Peyer's patch (tissue), 4 donors: ENCODE results near the gene PSEN1. TPM values are rescaled to one million over a fixed set of nuclear protein-coding genes. Genes with fewer than 3 reads are reported as not detected.
"Not testable (repeated sequence)": the region's sequence is repeated elsewhere in the genome, so short reads cannot be mapped to it uniquely, and the experiment has no call there.

Experiments used
- DNase-seq, 3 donors: peaks; one replicate each; pipeline ENCODE4 v3.0.0-alpha.2; 2017 to 2019
- H3K27ac ChIP-seq, 4 donors: fragments of 200-600 bp; sonication (generic); one replicate each; pipeline ENCODE4 v1.5.1; 2016 to 2019
- H3K27me3 ChIP-seq, 2 donors: fragments of 200-600 bp; sonication (generic); one replicate each; pipeline ENCODE4 v1.5.1; 2019
- H3K36me3 ChIP-seq, 3 donors: fragments of 200-600 bp; sonication (generic); one replicate each; pipeline ENCODE4 v1.5.1; 2016 to 2019
- H3K4me1 ChIP-seq, 4 donors: fragments of 200-600 bp; sonication (generic); one replicate each; pipeline ENCODE4 v1.5.1; 2016 to 2019
- H3K4me3 ChIP-seq, 4 donors: fragments of 200-600 bp; sonication (generic); 1 replicate in 3 of 4; 2 replicates in 1 of 4; pipeline ENCODE4 v1.5.1; 2016 to 2019; ENCODE audit warnings: mild to moderate bottlenecking in 1 of 4
- H3K9me3 ChIP-seq, 4 donors: fragments of 200-600 bp; sonication (generic); one replicate each; pipeline ENCODE4 v1.5.1; 2016 to 2019; ENCODE audit warnings: mild to moderate bottlenecking in 1 of 4
- CTCF ChIP-seq, 6 experiments: fragments of 450-650 bp in 4 of 6; fragments of 200-600 bp in 2 of 6; sonication (generic) in 1 of 6; IDR thresholded peaks; one replicate each; pipeline ENCODE4 v1.5.1; 2017 to 2019; ENCODE audit warnings: antibody characterized with exemption in 6 of 6, mild to moderate bottlenecking in 3 of 6, moderate library complexity in 1 of 6
- POLR2A ChIP-seq, 2 donors: fragments of 450-650 bp; IDR thresholded peaks; one replicate each; pipeline ENCODE4 v1.5.1; 2017; ENCODE audit warnings: antibody characterized with exemption in 2 of 2, mild to moderate bottlenecking in 2 of 2, moderate library complexity in 2 of 2
- total RNA-seq, 4 donors: library from RNA; depleted of rRNA; stranded (reverse); fragments of >200 nt; gene quantifications; one replicate each; pipeline ENCODE4 v1.1.0, GENCODE V29; 2016

Gene PSEN1
- total RNA-seq, 4 donors from 2014 or later, result 32.2 to 118 (median 100) TPM

GRCh38 chr14:73173092-73173735 is 36.9 kb downstream of the PSEN1 start:
- Histone ChIP-seq H3K36me3 (peaks cover 0 to 96% (median 3%) of the 10 kb centered on the region in 3 donors), H3K4me3 (no peak overlapping the region), H3K4me1 (no peaks in the 10 kb centered on the region), H3K9me3 (no peaks in the 10 kb centered on the region), H3K27me3 (no peaks in the 10 kb centered on the region), H3K27ac (no peak overlapping the region)
- no peak for TF ChIP-seq POLR2A (IDR thresholded peaks at IDR 0.05)
- peak in 5 of 6 experiments; percentile 3 to 48 (median 37) for TF ChIP-seq CTCF (IDR thresholded peaks at IDR 0.05)
- no peak for DNase-seq

GRCh38 chr14:73176685-73177084 is 40.4 kb downstream of the PSEN1 start:
- Histone ChIP-seq H3K4me1 (no peaks in the 10 kb centered on the region), H3K36me3 (peaks cover 0 to 86% (median 0%) of the 10 kb centered on the region in 3 donors), H3K27ac (no peak overlapping the region), H3K4me3 (no peak overlapping the region), H3K9me3 (no peaks in the 10 kb centered on the region), H3K27me3 (no peaks in the 10 kb centered on the region)
- TF ChIP-seq CTCF (IDR thresholded peaks at IDR 0.05) (no peak), POLR2A (IDR thresholded peaks at IDR 0.05) (no peak)
- no peak for DNase-seq

- no peak for DNase-seq
- TF ChIP-seq CTCF (IDR thresholded peaks at IDR 0.05) (no peak), POLR2A (IDR thresholded peaks at IDR 0.05) (no peak)
These were observed 44.1 kb downstream of the PSEN1 start for GRCh38 chr14:73180385-73180805.

GRCh38 chr14:73180969-73181368 is 44.7 kb downstream of the PSEN1 start:
- not testable (repeated sequence) for H3K27ac ChIP-seq, H3K27me3 ChIP-seq, H3K4me3 ChIP-seq, DNase-seq, H3K9me3 ChIP-seq, H3K4me1 ChIP-seq
- H3K36me3 ChIP-seq, result peaks cover 0 to 62% (median 0%) of the 10 kb centered on the region in 3 donors

More at GRCh38 chr14:73180385-73180805, 44.1 kb downstream of the PSEN1 start:
- H3K27me3 ChIP-seq, result no peaks in the 10 kb centered on the region
- no peaks in the 10 kb centered on the region for H3K9me3 ChIP-seq
- H3K4me1 ChIP-seq, result no peaks in the 10 kb centered on the region
- H3K4me3 ChIP-seq, result no peak overlapping the region
- peak overlapping the region in 2 of 4 donors; percentile 30 to 58 for H3K27ac ChIP-seq
- peaks cover 0 to 66% (median 0%) of the 10 kb centered on the region in 3 donors for H3K36me3 ChIP-seq

DNA sequence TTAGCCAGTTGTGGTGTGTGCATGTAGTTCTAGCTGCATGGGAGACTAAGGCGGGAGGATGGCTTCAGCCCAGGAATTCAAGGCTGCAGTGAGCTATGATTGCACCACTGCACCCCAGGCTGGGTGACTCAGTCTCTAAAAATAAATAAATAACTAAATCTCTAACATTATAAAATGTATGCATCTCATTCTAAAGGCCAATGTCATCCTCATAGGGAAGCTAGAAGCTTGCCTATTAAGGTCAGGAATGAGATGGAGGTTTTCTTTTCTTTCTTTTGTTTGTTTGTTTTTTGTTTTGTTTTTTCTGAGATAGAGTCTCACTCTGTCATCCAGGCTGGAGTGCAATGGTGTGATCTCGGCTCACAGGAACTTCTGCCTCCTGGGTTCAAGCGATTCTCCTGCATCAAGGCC is 52.2 kb downstream of the PSEN1 start:
- no peak for DNase-seq
- H3K4me1 ChIP-seq, result no peaks in the 10 kb centered on the region
- H3K4me3 ChIP-seq, result no peak overlapping the region
- no peak overlapping the region for H3K27ac ChIP-seq
- peaks cover 0 to 72% (median 0%) of the 10 kb centered on the region in 3 donors for H3K36me3 ChIP-seq
- no peak for TF ChIP-seq POLR2A (IDR thresholded peaks at IDR 0.05)
- TF ChIP-seq CTCF (IDR thresholded peaks at IDR 0.05), result no peak
- no peaks in the 10 kb centered on the region for H3K27me3 ChIP-seq
- H3K9me3 ChIP-seq, result no peaks in the 10 kb centered on the region

DNA sequence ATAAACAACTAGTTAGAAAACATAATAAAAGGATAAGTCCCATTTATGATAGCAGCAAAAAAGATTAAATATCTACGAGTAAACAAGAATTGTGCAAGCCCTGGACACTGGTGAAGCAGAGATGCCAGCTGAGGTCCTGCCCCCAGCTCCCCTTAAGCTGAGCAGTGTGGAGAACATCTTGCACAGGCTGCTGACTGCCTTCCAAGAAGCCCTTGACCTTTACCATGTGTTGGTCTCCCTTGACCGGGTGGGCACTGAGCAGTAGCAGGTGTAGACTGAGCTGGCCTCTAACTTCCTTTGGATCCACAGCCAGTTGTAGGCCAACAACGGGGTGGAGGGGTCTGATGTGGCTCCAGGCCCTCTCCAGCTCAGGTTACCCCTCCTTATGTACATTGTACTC is 53.3 kb downstream of the PSEN1 start:
- peaks cover 0 to 83% (median 0%) of the 10 kb centered on the region in 3 donors for H3K36me3 ChIP-seq
- H3K27ac ChIP-seq, result no peak overlapping the region
- no peak for DNase-seq
- H3K4me1 ChIP-seq, result no peaks in the 10 kb centered on the region
- no peaks in the 10 kb centered on the region for H3K9me3 ChIP-seq
- no peak for TF ChIP-seq POLR2A (IDR thresholded peaks at IDR 0.05)
- no peak for TF ChIP-seq CTCF (IDR thresholded peaks at IDR 0.05)
- no peak overlapping the region for H3K4me3 ChIP-seq
- H3K27me3 ChIP-seq, result no peaks in the 10 kb centered on the region
